ENCODE measurements around the gene ARHGAP20. TPM values are rescaled to one million over a fixed set of nuclear protein-coding genes. Genes with fewer than 3 reads are reported as not detected.

ARHGAP20 gene
- total and polyA plus RNA-seq, 9 of the 15 experiments (the other 6 are each of a cell fraction or from before 2014, with no cell fraction given), result 0.07 TPM; not detected in 8

GRCh38 chr11:110712659-110713448, 617 bp upstream of the ARHGAP20 start (continued):
- TF ChIP-seq, protein P1, sequence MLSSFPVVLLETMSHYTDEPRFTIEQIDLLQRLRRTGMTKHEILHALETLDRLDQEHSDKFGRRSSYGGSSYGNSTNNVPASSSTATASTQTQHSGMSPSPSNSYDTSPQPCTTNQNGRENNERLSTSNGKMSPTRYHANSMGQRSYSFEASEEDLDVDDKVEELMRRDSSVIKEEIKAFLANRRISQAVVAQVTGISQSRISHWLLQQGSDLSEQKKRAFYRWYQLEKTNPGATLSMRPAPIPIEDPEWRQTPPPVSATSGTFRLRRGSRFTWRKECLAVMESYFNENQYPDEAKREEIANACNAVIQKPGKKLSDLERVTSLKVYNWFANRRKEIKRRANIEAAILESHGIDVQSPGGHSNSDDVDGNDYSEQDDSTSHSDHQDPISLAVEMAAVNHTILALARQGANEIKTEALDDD (IDR thresholded peaks at IDR 0.05), result no peak
- TF ChIP-seq, protein P2, sequence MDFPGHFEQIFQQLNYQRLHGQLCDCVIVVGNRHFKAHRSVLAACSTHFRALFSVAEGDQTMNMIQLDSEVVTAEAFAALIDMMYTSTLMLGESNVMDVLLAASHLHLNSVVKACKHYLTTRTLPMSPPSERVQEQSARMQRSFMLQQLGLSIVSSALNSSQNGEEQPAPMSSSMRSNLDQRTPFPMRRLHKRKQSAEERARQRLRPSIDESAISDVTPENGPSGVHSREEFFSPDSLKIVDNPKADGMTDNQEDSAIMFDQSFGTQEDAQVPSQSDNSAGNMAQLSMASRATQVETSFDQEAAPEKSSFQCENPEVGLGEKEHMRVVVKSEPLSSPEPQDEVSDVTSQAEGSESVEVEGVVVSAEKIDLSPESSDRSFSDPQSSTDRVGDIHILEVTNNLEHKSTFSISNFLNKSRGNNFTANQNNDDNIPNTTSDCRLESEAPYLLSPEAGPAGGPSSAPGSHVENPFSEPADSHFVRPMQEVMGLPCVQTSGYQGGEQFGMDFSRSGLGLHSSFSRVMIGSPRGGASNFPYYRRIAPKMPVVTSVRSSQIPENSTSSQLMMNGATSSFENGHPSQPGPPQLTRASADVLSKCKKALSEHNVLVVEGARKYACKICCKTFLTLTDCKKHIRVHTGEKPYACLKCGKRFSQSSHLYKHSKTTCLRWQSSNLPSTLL (IDR thresholded peaks at IDR 0.05), result no peak

DNA sequence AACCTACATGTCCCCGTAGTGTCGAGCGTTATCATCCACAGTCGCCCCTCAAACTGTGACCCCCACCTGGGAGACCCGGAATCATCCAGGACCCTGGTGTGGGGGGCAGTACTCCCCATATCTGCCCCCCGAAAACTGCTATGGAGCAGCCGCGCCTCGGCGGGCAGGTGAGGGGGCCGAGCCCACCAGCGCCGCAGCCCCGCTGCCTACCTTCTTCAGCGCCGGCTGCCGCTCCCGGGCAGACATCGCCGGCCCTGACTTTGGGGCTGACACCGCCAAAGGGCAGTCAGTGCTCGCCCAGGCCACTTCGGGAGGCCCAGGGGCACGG, 825 bp downstream of the ARHGAP20 start:
- FAIRE-seq (no peak), ATAC-seq (no peak), DNase-seq (ENCODE audit: extremely low read depth in 1 of 4, low spot score in 3 of 4) (no peak)
- in situ Hi-C loops (cut with MboI) (no loop called here), intact Hi-C loops (cut with micrococcal nuclease) (no loop called here)
- H3K4me3 ChIP-seq, result no peak overlapping the region
- no peaks in the 10 kb centered on the region for H3K9me3 ChIP-seq (replicated peaks; ENCODE audit: control insufficient read depth, insufficient read depth, low read depth, low read length)
- 23% methylated on average over 12 of the region's 24 CpGs for WGBS (ENCODE audit: insufficient coverage, low coverage, missing lambda C conversion rate)
- no peaks in the 10 kb centered on the region for H3K79me2 ChIP-seq (ENCODE audit: control insufficient read depth, insufficient read depth, low read length)
- no peak overlapping the region for H2AFZ ChIP-seq (ENCODE audit: low read depth, low read length)
- H3K36me3 ChIP-seq (ENCODE audit: control insufficient read depth, insufficient read depth, low read length), result no peaks in the 10 kb centered on the region
- no peak overlapping the region for H3K9ac ChIP-seq (ENCODE audit: insufficient read depth in 1 of 2, low read depth in 2 of 2, low read length in 2 of 2)
- CTCF ChIA-PET (ENCODE audit: low intra/inter-chr PET ratio), result no interaction called here
- H3K27me3 ChIP-seq (ENCODE audit: control insufficient read depth in 2 of 2, insufficient read depth in 2 of 2, low read length in 2 of 2), result no peaks in the 10 kb centered on the region; a peak in 1 of 5 replicates
- no peaks in the 10 kb centered on the region for H3K9me1 ChIP-seq (ENCODE audit: control insufficient read depth, insufficient read depth, low read length)
- no peak overlapping the region for H3K27ac ChIP-seq (ENCODE audit: extremely low read depth, low read depth, low read length)
- POLR2A ChIA-PET, result no interaction called here
- H4K20me1 ChIP-seq (replicated peaks; ENCODE audit: control insufficient read depth, insufficient read depth, low read length), result no peaks in the 10 kb centered on the region
- peaks cover 0 to 14% of the 10 kb centered on the region in 2 experiments; a peak in 2 of 5 replicates for H3K4me1 ChIP-seq (replicated peaks in 1 of 2; ENCODE audit: control insufficient read depth in 2 of 2, insufficient read depth in 2 of 2, low read length in 2 of 2)
- no peak overlapping the region for H3K4me2 ChIP-seq (ENCODE audit: insufficient read depth, low read length)
- no TSS peak for BruUV-seq (replicated peaks)
- TF ChIP-seq GTF2B (IDR thresholded peaks at IDR 0.05; ENCODE audit: extremely low read depth, insufficient read length), result no peak
- no peak for TF ChIP-seq CBX1 (IDR thresholded peaks at IDR 0.05; ENCODE audit: low read depth)
- no peak for TF ChIP-seq FOXP4 (CRISPR knock-in tag; IDR thresholded peaks at IDR 0.05; ENCODE audit: borderline replicate concordance)
- TF ChIP-seq, protein P3, sequence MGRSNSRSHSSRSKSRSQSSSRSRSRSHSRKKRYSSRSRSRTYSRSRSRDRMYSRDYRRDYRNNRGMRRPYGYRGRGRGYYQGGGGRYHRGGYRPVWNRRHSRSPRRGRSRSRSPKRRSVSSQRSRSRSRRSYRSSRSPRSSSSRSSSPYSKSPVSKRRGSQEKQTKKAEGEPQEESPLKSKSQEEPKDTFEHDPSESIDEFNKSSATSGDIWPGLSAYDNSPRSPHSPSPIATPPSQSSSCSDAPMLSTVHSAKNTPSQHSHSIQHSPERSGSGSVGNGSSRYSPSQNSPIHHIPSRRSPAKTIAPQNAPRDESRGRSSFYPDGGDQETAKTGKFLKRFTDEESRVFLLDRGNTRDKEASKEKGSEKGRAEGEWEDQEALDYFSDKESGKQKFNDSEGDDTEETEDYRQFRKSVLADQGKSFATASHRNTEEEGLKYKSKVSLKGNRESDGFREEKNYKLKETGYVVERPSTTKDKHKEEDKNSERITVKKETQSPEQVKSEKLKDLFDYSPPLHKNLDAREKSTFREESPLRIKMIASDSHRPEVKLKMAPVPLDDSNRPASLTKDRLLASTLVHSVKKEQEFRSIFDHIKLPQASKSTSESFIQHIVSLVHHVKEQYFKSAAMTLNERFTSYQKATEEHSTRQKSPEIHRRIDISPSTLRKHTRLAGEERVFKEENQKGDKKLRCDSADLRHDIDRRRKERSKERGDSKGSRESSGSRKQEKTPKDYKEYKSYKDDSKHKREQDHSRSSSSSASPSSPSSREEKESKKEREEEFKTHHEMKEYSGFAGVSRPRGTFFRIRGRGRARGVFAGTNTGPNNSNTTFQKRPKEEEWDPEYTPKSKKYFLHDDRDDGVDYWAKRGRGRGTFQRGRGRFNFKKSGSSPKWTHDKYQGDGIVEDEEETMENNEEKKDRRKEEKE (IDR thresholded peaks at IDR 0.05; ENCODE audit: borderline replicate concordance in 1 of 2, control insufficient read depth in 1 of 2, low read depth in 2 of 2, low read length in 1 of 2), result no peak
- TF ChIP-seq ZNF586 (CRISPR knock-in tag; conservative IDR thresholded peaks at IDR 0.05), result no peak
- TF ChIP-seq, protein P4, sequence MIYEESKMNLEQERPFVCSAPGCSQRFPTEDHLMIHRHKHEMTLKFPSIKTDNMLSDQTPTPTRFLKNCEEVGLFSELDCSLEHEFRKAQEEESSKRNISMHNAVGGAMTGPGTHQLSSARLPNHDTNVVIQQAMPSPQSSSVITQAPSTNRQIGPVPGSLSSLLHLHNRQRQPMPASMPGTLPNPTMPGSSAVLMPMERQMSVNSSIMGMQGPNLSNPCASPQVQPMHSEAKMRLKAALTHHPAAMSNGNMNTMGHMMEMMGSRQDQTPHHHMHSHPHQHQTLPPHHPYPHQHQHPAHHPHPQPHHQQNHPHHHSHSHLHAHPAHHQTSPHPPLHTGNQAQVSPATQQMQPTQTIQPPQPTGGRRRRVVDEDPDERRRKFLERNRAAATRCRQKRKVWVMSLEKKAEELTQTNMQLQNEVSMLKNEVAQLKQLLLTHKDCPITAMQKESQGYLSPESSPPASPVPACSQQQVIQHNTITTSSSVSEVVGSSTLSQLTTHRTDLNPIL (CRISPR knock-in tag; IDR thresholded peaks at IDR 0.05), result no peak
